Endothelial cell of umbilical vein (primary cell): ENCODE data around the gene RALGAPB. TPM values are rescaled to one million over a fixed set of nuclear protein-coding genes. Genes with fewer than 3 reads are reported as not detected.

Experiments
- BruUV-seq: library from RNA; stranded (reverse); fragments of 400-500 nt; replicated peaks from 2 replicates; lab custom pipeline; 2021; lab: Mats Ljungman, UMichigan
- CTCF ChIA-PET: fragments of 300-600, 350-600 bp; sonication (Branson Sonifier 250); formaldehyde crosslinking; loops from one replicate; lab custom pipeline; 2021; ENCODE audit warnings: antibody characterized with exemption, inconsistent platforms; lab: Charles Lee
- POLR2A ChIA-PET: fragments of 300-600, 350-600 bp; sonication (Branson Sonifier 250); formaldehyde crosslinking; loops from one replicate; lab custom pipeline; 2021; ENCODE audit warnings: antibody characterized with exemption, inconsistent platforms; lab: Charles Lee
- DNase-seq: peaks from one replicate; pipeline ENCODE4 v3.0.0-alpha.2; 2011; ENCODE audit warnings: low read depth, low spot score
- FAIRE-seq: peaks from 2 replicates; lab custom pipeline; 2011; peaks lifted over from hg19 to GRCh38; lab: Jason Lieb, UNC
- H2AFZ ChIP-seq: 2 replicates; pipeline ENCODE4 v1.6.0; 2012; ENCODE audit warnings: low read depth, low read length, control low read depth, inconsistent platforms
- H3K27ac ChIP-seq: 2 replicates; pipeline ENCODE4 v1.5.1; 2011; ENCODE audit warnings: low read depth, mild to moderate bottlenecking, control low read depth, low read length, moderate library complexity; ENCODE audit not compliant: insufficient read depth
- H3K27me3 ChIP-seq, 2 experiments: 2 replicates each; pipeline versions ENCODE4 v1.6.0 to v1.6.1; 2011; ENCODE audit warnings: low read length in 2 of 2, mixed read lengths in 1 of 2; ENCODE audit not compliant: control insufficient read depth in 2 of 2, insufficient read depth in 2 of 2
- H3K36me3 ChIP-seq, 2 experiments: 2 replicates in 1 of 2; 3 replicates in 1 of 2; pipeline ENCODE4 v1.5.1; 2011; ENCODE audit warnings: low read length in 2 of 2, mild to moderate bottlenecking in 1 of 2, moderate library complexity in 1 of 2; ENCODE audit not compliant: control insufficient read depth in 2 of 2, insufficient read depth in 2 of 2; ENCODE audit errors: extremely low read depth in 1 of 2
- H3K4me1 ChIP-seq: 3 replicates; pipeline ENCODE4 v1.5.1; 2011; ENCODE audit warnings: mild to moderate bottlenecking, low read length; ENCODE audit not compliant: control insufficient read depth, insufficient read depth; ENCODE audit errors: extremely low read depth
- H3K4me2 ChIP-seq: 2 replicates; pipeline ENCODE4 v1.6.1; 2011; ENCODE audit warnings: low read length, control low read depth, mixed read lengths; ENCODE audit not compliant: insufficient read depth
- H3K4me3 ChIP-seq, 3 experiments: fragments of 200-600 bp in 1 of 3; sonication (generic), shearing (Covaris generic) in 1 of 3; replicated peaks in 1 of 3; 2 replicates each; pipeline ENCODE4 v1.5.1; 2011 to 2016; ENCODE audit warnings: control low read depth in 3 of 3, low read length in 3 of 3, mild to moderate bottlenecking in 2 of 3, inconsistent platforms in 1 of 3, low read depth in 1 of 3, moderate library complexity in 1 of 3; ENCODE audit not compliant: insufficient read depth in 1 of 3
- H3K79me2 ChIP-seq: 2 replicates; pipeline ENCODE4 v1.6.0; 2012; ENCODE audit warnings: low read length, inconsistent platforms; ENCODE audit not compliant: control insufficient read depth, insufficient read depth
- H3K9ac ChIP-seq: replicated peaks from 2 replicates; pipeline ENCODE3; 2011; ENCODE audit warnings: low read length, control low read depth; ENCODE audit not compliant: insufficient read depth; ENCODE audit errors: extremely low read depth
- H3K9me1 ChIP-seq: replicated peaks from 3 replicates; pipeline ENCODE4 v1.6.0; 2011; ENCODE audit warnings: mild to moderate bottlenecking, low read length; ENCODE audit not compliant: control insufficient read depth, insufficient read depth; ENCODE audit errors: extremely low read depth
- H3K9me3 ChIP-seq: replicated peaks from 2 replicates; pipeline ENCODE4 v1.5.1; 2012; ENCODE audit warnings: low read length, inconsistent platforms; ENCODE audit not compliant: control insufficient read depth, insufficient read depth
- H4K20me1 ChIP-seq: replicated peaks from 2 replicates; pipeline ENCODE3; 2011; ENCODE audit warnings: mild to moderate bottlenecking, low read length; ENCODE audit not compliant: control insufficient read depth, insufficient read depth; ENCODE audit errors: extremely low read depth
- EZH2 ChIP-seq: IDR thresholded peaks from 2 replicates; pipeline ENCODE4 v1.6.1; 2012; ENCODE audit warnings: borderline replicate concordance, low read depth, mild to moderate bottlenecking, moderate library complexity, low read length, inconsistent platforms; ENCODE audit not compliant: severe bottlenecking
- FOS ChIP-seq: IDR thresholded peaks from 2 replicates; pipeline ENCODE4 v1.6.1; 2011; ENCODE audit warnings: mild to moderate bottlenecking, low read length, moderate library complexity, borderline replicate concordance; ENCODE audit not compliant: insufficient read depth
- GATA2 ChIP-seq: IDR thresholded peaks from 2 replicates; pipeline ENCODE4 v1.7.0; 2011; ENCODE audit warnings: low read depth, mild to moderate bottlenecking, moderate library complexity, mixed read lengths, low read length; ENCODE audit not compliant: insufficient read length, insufficient read depth
- JUN ChIP-seq: IDR thresholded peaks from 2 replicates; pipeline ENCODE4 v1.6.1; 2011; ENCODE audit warnings: borderline replicate concordance, low read depth; ENCODE audit not compliant: insufficient read length, insufficient read depth
- MAX ChIP-seq: IDR thresholded peaks from 2 replicates; pipeline ENCODE4 v1.6.1; 2011; ENCODE audit not compliant: insufficient read depth, insufficient read length
- MYC ChIP-seq: IDR thresholded peaks from one replicate; pipeline ENCODE4 v1.6.1; 2011; ENCODE audit warnings: mild to moderate bottlenecking, low read depth, low read length
- POLR2A ChIP-seq: IDR thresholded peaks from 2 replicates; pipeline ENCODE4 v1.6.1; 2012; ENCODE audit warnings: low read depth, mild to moderate bottlenecking, control low read depth, low read length
- POLR2AphosphoS5 ChIP-seq: IDR thresholded peaks from 2 replicates; pipeline ENCODE4 v1.6.1; 2012; ENCODE audit warnings: low read depth, mild to moderate bottlenecking, control low read depth, low read length, moderate library complexity; ENCODE audit not compliant: insufficient read depth
- dilution Hi-C: fragments of 300-500 bp; cut with MboI; formaldehyde crosslinking; loops from one replicate; pipeline ENCODE4 v1.15.0; 2019; ENCODE audit warnings: low sequenced_read_pairs; ENCODE audit not compliant: extremely low pct_ligation_motif_present
- intact Hi-C: fragments of 100-400 bp; cut with micrococcal nuclease; formaldehyde crosslinking; loops from one replicate; pipeline ENCODE4 v1.10.0; 2022
- polyA plus RNA-seq, 4 experiments: library from polyadenylated mRNA; depleted of rRNA in 3 of 4; stranded (reverse) in 3 of 4; unstranded in 1 of 4; fragments of >200 nt; gene quantifications; 2 replicates each; pipeline versions ENCODE4 v1.2.1 to v1.2.3, GENCODE V29; 2011 to 2012; ENCODE audit warnings: missing spikeins in 1 of 4
- total RNA-seq: library from RNA; stranded (reverse); gene quantifications from 2 replicates; pipeline ENCODE4 v1.2.3, GENCODE V29; 2021
- TF ChIP-seq, protein P1 (sequence below), 2 donors: IDR thresholded peaks; 1 replicate in 1 of 2; 2 replicates in 1 of 2; pipeline ENCODE4 v1.5.1; 2011; ENCODE audit warnings: low read length in 2 of 2, mild to moderate bottlenecking in 2 of 2, moderate library complexity in 2 of 2, control low read depth in 1 of 2, inconsistent platforms in 1 of 2, low read depth in 1 of 2; ENCODE audit not compliant: insufficient read depth in 1 of 2; ENCODE audit errors: extremely low read depth in 1 of 2

The RALGAPB gene
- total and polyA plus RNA-seq, 2 donors (not counting 3 experiments of a cell fraction or from before 2014, with no cell fraction given), result 12.8 to 38.7 TPM

DNA sequence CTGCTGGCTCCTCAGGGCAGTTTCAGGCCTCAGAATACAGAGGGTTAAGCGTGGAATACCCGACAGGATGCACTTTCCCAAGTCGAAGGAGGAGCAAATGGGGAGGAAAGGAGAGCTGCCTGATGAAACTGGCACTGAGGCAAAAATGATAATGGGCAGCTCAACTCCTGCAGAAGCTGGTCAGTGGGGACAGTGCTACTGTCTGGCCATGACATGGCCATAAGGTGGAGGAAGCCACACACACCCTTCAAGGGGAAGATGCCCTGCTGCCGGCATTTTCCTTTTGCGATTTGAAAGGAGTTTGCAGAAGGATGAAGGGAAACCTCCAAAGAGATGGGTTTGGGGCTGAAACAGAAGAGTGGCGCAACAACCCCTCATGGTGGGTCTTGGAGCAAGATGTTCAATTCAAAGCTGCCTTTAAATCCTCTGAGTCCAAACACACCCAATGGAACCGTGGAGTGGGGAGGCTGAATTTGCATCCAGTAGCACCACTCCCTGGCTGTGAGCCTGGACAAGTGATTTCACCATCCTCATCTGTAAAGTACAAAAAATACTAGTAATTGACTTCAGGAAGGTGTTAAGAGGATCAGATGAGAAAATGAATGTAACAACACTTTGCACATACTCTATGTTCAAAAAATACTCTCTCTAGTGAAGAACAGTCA lies 111.6 kb downstream of the RALGAPB start:
- BruUV-seq, result no TSS peak
- H3K4me3 ChIP-seq, result no peak overlapping the region
- H3K27ac ChIP-seq, result no peak overlapping the region
- no peaks in the 10 kb centered on the region for H3K79me2 ChIP-seq
- no peaks in the 10 kb centered on the region for H3K36me3 ChIP-seq
- ChIA-PET CTCF (no interaction called here), POLR2A (no interaction called here)
- no peak overlapping the region for H3K4me2 ChIP-seq
- H2AFZ ChIP-seq, result no peak overlapping the region
- H3K9me1 ChIP-seq, result no peaks in the 10 kb centered on the region
- dilution Hi-C loops, result no loop called here
- TF ChIP-seq MAX (no peak), GATA2 (no peak), FOS (no peak), POLR2AphosphoS5 (no peak), MYC (no peak), POLR2A (no peak), JUN (no peak), EZH2 (no peak)
- TF ChIP-seq, protein P1, sequence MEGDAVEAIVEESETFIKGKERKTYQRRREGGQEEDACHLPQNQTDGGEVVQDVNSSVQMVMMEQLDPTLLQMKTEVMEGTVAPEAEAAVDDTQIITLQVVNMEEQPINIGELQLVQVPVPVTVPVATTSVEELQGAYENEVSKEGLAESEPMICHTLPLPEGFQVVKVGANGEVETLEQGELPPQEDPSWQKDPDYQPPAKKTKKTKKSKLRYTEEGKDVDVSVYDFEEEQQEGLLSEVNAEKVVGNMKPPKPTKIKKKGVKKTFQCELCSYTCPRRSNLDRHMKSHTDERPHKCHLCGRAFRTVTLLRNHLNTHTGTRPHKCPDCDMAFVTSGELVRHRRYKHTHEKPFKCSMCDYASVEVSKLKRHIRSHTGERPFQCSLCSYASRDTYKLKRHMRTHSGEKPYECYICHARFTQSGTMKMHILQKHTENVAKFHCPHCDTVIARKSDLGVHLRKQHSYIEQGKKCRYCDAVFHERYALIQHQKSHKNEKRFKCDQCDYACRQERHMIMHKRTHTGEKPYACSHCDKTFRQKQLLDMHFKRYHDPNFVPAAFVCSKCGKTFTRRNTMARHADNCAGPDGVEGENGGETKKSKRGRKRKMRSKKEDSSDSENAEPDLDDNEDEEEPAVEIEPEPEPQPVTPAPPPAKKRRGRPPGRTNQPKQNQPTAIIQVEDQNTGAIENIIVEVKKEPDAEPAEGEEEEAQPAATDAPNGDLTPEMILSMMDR (IDR thresholded peaks at IDR 0.05; ENCODE audit: extremely low read depth in 1 of 2, insufficient read depth in 1 of 2, low read depth in 1 of 2, low read length in 2 of 2), result no peak
- no peaks in the 10 kb centered on the region for H3K9me3 ChIP-seq
- no peak for FAIRE-seq
- no peaks in the 10 kb centered on the region for H3K4me1 ChIP-seq
- H4K20me1 ChIP-seq, result no peaks in the 10 kb centered on the region
- H3K27me3 ChIP-seq, result peaks cover 0 to 6% of the 10 kb centered on the region in 2 experiments
- no peak overlapping the region for H3K9ac ChIP-seq
- no peak for DNase-seq
- intact Hi-C loops, result no loop called here
